Memory B cell (primary cell): ENCODE data around the gene NAV3.

Experiments
- ATAC-seq: fragments of 150-1000 bp; cut with Tn5 transposase; 2 replicates; pipeline ENCODE4 v1.10.0; 2021; ENCODE audit warnings: low read depth, mild to moderate bottlenecking, moderate library complexity
- DNase-seq, 2 donors: peaks; one replicate each; pipeline ENCODE4 v3.0.0; 2022; ENCODE audit warnings: low spot score in 2 of 2
- H3K27ac Mint-ChIP-seq: one replicate; pipeline ENCODE4 v1.8.0; 2022; ENCODE audit warnings: mild to moderate bottlenecking, moderate library complexity, mixed read lengths
- H3K27me3 Mint-ChIP-seq: one replicate; pipeline ENCODE4 v1.8.0; 2022; ENCODE audit warnings: mixed read lengths
- H3K36me3 Mint-ChIP-seq: one replicate; pipeline ENCODE4 v1.8.0; 2022; ENCODE audit warnings: mild to moderate bottlenecking, mixed read lengths
- H3K4me1 Mint-ChIP-seq: one replicate; pipeline ENCODE4 v1.8.0; 2022; ENCODE audit warnings: mixed read lengths
- H3K4me3 Mint-ChIP-seq: one replicate; pipeline ENCODE4 v1.8.0; 2022; ENCODE audit warnings: mild to moderate bottlenecking, moderate library complexity, mixed read lengths
- H3K9me3 Mint-ChIP-seq: one replicate; pipeline ENCODE4 v1.8.0; 2022; ENCODE audit warnings: mixed read lengths

NAV3 gene

GRCh38 chr12:78260976-78261375, 430.3 kb downstream of the NAV3 start:
- DNase-seq = no peak
- no peak for ATAC-seq
- H3K4me1 Mint-ChIP-seq = no peaks in the 10 kb centered on the region
- peaks cover 1% of the 10 kb centered on the region for H3K9me3 Mint-ChIP-seq
- no peaks in the 10 kb centered on the region for H3K36me3 Mint-ChIP-seq
- no peak overlapping the region for H3K4me3 Mint-ChIP-seq
- no peak overlapping the region for H3K27ac Mint-ChIP-seq
- no peaks in the 10 kb centered on the region for H3K27me3 Mint-ChIP-seq

GRCh38 chr12:78261901-78262300, 431.2 kb downstream of the NAV3 start:
- Mint-ChIP-seq H3K27me3 (no peaks in the 10 kb centered on the region), H3K4me3 (no peak overlapping the region), H3K9me3 (peaks cover 1% of the 10 kb centered on the region), H3K36me3 (no peaks in the 10 kb centered on the region), H3K27ac (no peak overlapping the region), H3K4me1 (no peaks in the 10 kb centered on the region)
- no peak for DNase-seq
- ATAC-seq = no peak
